GM12878 (cell line): ENCODE results near the gene SGCD.

Experiments
- CTCF ChIP-seq, 3 experiments: IDR thresholded peaks in 2 of 3; conservative IDR thresholded peaks in 1 of 3; 2 replicates each; pipeline ENCODE4 v1.5.1; 2011; ENCODE audit warnings: low read depth in 3 of 3, low read length in 3 of 3, mild to moderate bottlenecking in 3 of 3, control low read depth in 2 of 3, moderate library complexity in 2 of 3, inconsistent platforms in 1 of 3, mixed read lengths in 1 of 3; ENCODE audit not compliant: control insufficient read depth in 2 of 3, insufficient read depth in 1 of 3; ENCODE audit errors: extremely low read depth in 1 of 3
- ETV6 ChIP-seq, 2 experiments: fragments of 450-650 bp in 1 of 2; IDR thresholded peaks in 1 of 2; conservative IDR thresholded peaks in 1 of 2; 2 replicates each; pipeline ENCODE4 v1.6.1; 2014; ENCODE audit warnings: antibody characterized with exemption in 1 of 2, borderline replicate concordance in 1 of 2, low read depth in 1 of 2, mild to moderate bottlenecking in 1 of 2, moderate library complexity in 1 of 2
- GABPA ChIP-seq: IDR thresholded peaks from 2 replicates; pipeline ENCODE4 v1.6.1; 2014; ENCODE audit warnings: antibody characterized with exemption, low read depth, mild to moderate bottlenecking, inconsistent platforms

DNA sequence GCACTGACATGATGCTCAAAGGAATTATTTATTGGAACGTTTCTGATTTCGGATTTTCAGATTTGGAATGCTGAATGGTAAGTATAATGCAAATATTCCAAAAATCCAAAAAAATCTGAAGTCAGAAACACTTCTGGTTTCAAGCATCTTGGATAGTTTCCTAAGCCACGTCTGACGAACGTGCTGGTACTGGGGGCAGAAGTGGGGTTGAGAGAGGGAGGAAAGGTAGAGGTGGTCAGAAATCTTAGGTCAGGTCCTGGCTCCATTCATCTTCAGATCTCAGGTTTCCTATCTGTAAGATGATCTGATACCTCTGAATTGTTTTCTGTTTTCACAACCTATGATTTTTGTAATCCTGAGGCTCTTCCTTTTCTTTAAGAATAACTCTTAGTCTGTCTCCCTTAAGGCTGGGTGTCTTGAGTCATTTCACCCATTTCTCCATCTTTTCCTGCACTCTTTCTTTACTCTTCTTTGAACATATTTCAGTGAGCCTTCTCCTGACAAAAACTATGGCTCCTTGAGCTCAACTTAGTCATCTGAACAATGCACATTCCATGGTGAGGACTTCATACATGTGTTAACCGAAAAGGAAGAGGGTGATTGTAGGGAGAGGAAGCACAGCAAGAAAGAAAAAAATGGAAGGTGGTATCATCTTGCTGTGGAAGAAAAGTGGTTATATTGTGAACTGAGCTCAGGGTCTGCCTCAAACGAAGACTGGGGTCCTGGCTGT is 3.3 kb downstream of the SGCD start:
- TF ChIP-seq ETV6 (conservative IDR thresholded peaks at IDR 0.05 in 1 of 2, IDR thresholded peaks at IDR 0.05 in 1 of 2; ENCODE audit: borderline replicate concordance in 1 of 2, low read depth in 1 of 2) = no peak
- TF ChIP-seq CTCF (IDR thresholded peaks at IDR 0.05 in 2 of 3, conservative IDR thresholded peaks at IDR 0.05 in 1 of 3; ENCODE audit: control insufficient read depth in 2 of 3, extremely low read depth in 1 of 3, insufficient read depth in 1 of 3, low read depth in 3 of 3, low read length in 3 of 3) = no peak
- TF ChIP-seq GABPA = no peak
